Thymus (tissue), 11 donors: ENCODE data around the gene INAFM2. TPM values are rescaled to one million over a fixed set of nuclear protein-coding genes. Genes with fewer than 3 reads are reported as not detected.

Experiments
- DNase-seq, 9 donors: peaks; one replicate each; pipeline ENCODE4 v3.0.0-alpha.2; 2013; ENCODE audit warnings: low spot score in 9 of 9, low read depth in 6 of 9, missing footprints in 1 of 9
- H3K27ac ChIP-seq, 2 donors: one replicate each; pipeline ENCODE4 v1.5.1; 2013; ENCODE audit warnings: control low read depth in 1 of 2, low read depth in 1 of 2, low read length in 1 of 2, mild to moderate bottlenecking in 1 of 2, moderate library complexity in 1 of 2
- H3K27me3 ChIP-seq, 2 donors: one replicate each; pipeline ENCODE4 v1.5.1; 2013; ENCODE audit warnings: low read length in 1 of 2; ENCODE audit not compliant: control insufficient read depth in 2 of 2, insufficient read depth in 1 of 2
- H3K36me3 ChIP-seq, 2 donors: one replicate each; pipeline ENCODE4 v1.5.1; 2013; ENCODE audit warnings: low read length in 1 of 2, mild to moderate bottlenecking in 1 of 2, moderate library complexity in 1 of 2; ENCODE audit not compliant: control insufficient read depth in 2 of 2, insufficient read depth in 2 of 2
- H3K4me1 ChIP-seq, 2 donors: one replicate each; pipeline ENCODE4 v1.5.1; 2013; ENCODE audit warnings: low read length in 2 of 2; ENCODE audit not compliant: control insufficient read depth in 2 of 2, insufficient read depth in 2 of 2
- H3K4me3 ChIP-seq, 2 donors: one replicate each; pipeline ENCODE4 v1.5.1; 2013; ENCODE audit warnings: low read length in 2 of 2, control low read depth in 1 of 2, mild to moderate bottlenecking in 1 of 2
- H3K9me3 ChIP-seq, 2 donors: one replicate each; pipeline ENCODE4 v1.5.1; 2013; ENCODE audit warnings: low read length in 1 of 2, mild to moderate bottlenecking in 1 of 2; ENCODE audit not compliant: control insufficient read depth in 2 of 2, insufficient read depth in 1 of 2
- WGBS: extraction: QIAGEN DNeasy Blood & Tissue Kit; methylation state at CpG from one replicate; pipeline ENCODE4 v1.1.7; 2013; 5-methylcytosine and 5-hydroxymethylcytosine counted together
- polyA plus RNA-seq: library from polyadenylated mRNA; stranded (reverse); fragments of 200-250 nt; gene quantifications from one replicate; pipeline ENCODE4 v1.2.3, GENCODE V29; 2013
- total RNA-seq: library from RNA; stranded (reverse); fragments of 120-200 nt; gene quantifications from one replicate; pipeline ENCODE4 v1.2.4, GENCODE V29; 2013
- donor health status: healthy.

Gene INAFM2
- total and polyA plus RNA-seq, 2 donors = 10.1 to 12.8 TPM

GRCh38 chr15:40346579-40347558, 23.4 kb downstream of the INAFM2 start:
- no peaks in the 10 kb centered on the region for H3K9me3 ChIP-seq
- no peak overlapping the region for H3K27ac ChIP-seq
- 96% methylated on average over 15 of the region's 15 CpGs for WGBS
- no peaks in the 10 kb centered on the region for H3K4me1 ChIP-seq
- H3K36me3 ChIP-seq = no peaks in the 10 kb centered on the region
- H3K4me3 ChIP-seq = no peak overlapping the region
- no peak for DNase-seq
- H3K27me3 ChIP-seq = no peaks in the 10 kb centered on the region

DNA sequence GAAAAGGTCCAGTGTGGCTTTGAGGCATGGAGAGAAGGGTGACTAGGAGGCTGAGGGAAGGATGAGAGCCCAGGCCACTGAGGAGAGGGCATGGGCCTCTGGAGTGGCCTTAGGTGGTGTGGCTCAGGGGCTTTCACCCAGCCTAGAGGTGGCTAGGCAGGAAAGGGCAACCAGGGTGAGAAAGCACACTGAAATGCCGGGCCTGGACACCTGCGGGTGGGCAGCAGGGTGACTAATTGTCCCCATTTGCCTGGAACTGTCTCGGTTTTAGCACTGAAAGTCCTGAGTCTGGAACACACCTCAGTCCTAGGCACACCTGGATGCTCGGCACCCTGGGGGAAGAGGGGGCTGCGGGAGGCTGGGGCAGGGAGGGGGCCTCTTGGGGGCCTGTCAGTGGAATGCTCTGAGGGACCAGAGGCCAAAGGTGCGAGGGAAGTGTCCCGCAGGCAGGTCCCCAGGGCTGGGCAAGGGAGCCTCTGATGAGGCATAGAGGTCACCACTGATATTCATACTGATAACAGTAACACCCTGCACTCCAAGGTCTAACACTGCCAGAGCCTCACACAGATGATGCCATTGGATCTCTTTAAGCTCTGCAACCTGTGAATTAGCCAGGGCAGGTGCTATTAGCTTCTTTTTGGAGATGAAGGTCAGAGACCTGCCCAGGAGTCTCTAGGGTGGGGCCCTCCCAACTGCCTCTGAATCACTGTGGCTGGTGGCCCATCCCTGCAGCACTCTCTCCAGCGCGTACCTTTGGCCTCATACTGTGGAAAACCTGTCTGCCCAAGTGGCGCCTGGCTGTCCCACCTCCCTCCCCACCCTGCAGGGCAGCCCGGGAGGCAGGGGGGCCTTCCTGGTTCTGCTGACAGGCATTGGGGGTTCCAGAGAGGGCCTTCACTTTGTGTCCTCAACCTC, 24.3 kb downstream of the INAFM2 start:
- DNase-seq = no peak
- H3K27me3 ChIP-seq = no peaks in the 10 kb centered on the region
- H3K9me3 ChIP-seq = no peaks in the 10 kb centered on the region
- no peak overlapping the region for H3K27ac ChIP-seq
- no peaks in the 10 kb centered on the region for H3K36me3 ChIP-seq
- H3K4me1 ChIP-seq = no peaks in the 10 kb centered on the region
- no peak overlapping the region for H3K4me3 ChIP-seq
- WGBS = 93% methylated on average over 11 of the region's 11 CpGs

DNA sequence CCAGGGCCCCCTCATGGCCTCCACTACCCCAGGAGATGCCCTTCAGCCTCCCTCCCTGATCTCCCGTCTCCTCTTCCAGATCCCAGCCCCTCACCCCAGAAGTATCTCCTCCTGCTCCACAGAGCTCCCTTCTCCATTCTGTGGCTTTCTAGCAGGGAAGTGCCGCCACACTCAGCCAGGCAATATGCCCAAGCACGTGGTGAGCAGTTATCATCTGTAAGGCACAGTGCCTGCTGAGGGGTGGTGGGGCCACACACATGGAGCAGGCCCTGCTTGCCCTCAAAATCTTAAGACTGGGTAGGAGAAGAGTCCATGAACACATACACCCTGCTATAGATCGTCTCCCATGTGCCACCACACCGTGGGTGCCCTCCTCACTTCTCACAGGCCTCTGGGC, 25.0 kb downstream of the INAFM2 start:
- Histone ChIP-seq H3K4me3 (no peak overlapping the region), H3K27ac (no peak overlapping the region), H3K4me1 (no peaks in the 10 kb centered on the region), H3K9me3 (no peaks in the 10 kb centered on the region), H3K27me3 (no peaks in the 10 kb centered on the region), H3K36me3 (no peaks in the 10 kb centered on the region)
- DNase-seq = no peak
- 91% methylated on average over 5 of the region's 5 CpGs for WGBS

DNA sequence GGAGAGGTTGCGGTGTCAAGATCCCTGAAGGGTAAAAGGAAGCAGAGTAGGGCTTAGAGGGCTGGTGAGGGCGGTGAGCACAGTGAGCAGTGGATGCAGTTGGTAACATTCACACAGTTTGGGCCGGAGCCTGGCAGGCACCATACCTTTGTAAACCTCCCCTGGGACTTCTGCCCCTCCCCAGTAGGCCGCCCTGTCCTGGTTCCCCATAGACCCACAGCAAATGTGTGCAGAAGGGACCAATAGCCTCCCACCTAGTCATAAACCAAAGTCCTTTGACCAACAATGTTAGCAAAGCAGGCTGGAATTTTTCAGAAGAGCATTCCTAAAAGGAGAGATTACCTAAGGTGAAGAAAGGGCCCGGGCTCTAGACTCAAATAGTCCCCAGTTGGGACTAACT, 25.7 kb downstream of the INAFM2 start:
- 99% methylated on average over 5 of the region's 5 CpGs for WGBS
- H3K27ac ChIP-seq = no peak overlapping the region
- no peak for DNase-seq
- H3K4me1 ChIP-seq = peaks cover 0 to 2% of the 10 kb centered on the region in 2 donors
- H3K9me3 ChIP-seq = no peaks in the 10 kb centered on the region
- no peak overlapping the region for H3K4me3 ChIP-seq
- peaks cover 0 to 2% of the 10 kb centered on the region in 2 donors for H3K27me3 ChIP-seq
- no peaks in the 10 kb centered on the region for H3K36me3 ChIP-seq

GRCh38 chr15:40352281-40352901, 28.9 kb downstream of the INAFM2 start:
- no peak overlapping the region for H3K27ac ChIP-seq
- peaks cover 0 to 2% of the 10 kb centered on the region in 2 donors for H3K27me3 ChIP-seq
- H3K9me3 ChIP-seq = no peaks in the 10 kb centered on the region
- no peak for DNase-seq
- peaks cover 0 to 9% of the 10 kb centered on the region in 2 donors for H3K4me1 ChIP-seq
- H3K4me3 ChIP-seq = no peak overlapping the region
- WGBS = 97% methylated on average over 7 of the region's 7 CpGs
- H3K36me3 ChIP-seq = no peaks in the 10 kb centered on the region

GRCh38 chr15:40353697-40354096, 30.2 kb downstream of the INAFM2 start:
- Histone ChIP-seq H3K4me3 (no peak overlapping the region), H3K4me1 (peaks cover 4 to 19% of the 10 kb centered on the region in 2 donors), H3K36me3 (no peaks in the 10 kb centered on the region), H3K9me3 (no peaks in the 10 kb centered on the region), H3K27me3 (peaks cover 0 to 8% of the 10 kb centered on the region in 2 donors), H3K27ac (no peak overlapping the region)
- DNase-seq = no peak
- WGBS = 97% methylated on average over 5 of the region's 5 CpGs

DNA sequence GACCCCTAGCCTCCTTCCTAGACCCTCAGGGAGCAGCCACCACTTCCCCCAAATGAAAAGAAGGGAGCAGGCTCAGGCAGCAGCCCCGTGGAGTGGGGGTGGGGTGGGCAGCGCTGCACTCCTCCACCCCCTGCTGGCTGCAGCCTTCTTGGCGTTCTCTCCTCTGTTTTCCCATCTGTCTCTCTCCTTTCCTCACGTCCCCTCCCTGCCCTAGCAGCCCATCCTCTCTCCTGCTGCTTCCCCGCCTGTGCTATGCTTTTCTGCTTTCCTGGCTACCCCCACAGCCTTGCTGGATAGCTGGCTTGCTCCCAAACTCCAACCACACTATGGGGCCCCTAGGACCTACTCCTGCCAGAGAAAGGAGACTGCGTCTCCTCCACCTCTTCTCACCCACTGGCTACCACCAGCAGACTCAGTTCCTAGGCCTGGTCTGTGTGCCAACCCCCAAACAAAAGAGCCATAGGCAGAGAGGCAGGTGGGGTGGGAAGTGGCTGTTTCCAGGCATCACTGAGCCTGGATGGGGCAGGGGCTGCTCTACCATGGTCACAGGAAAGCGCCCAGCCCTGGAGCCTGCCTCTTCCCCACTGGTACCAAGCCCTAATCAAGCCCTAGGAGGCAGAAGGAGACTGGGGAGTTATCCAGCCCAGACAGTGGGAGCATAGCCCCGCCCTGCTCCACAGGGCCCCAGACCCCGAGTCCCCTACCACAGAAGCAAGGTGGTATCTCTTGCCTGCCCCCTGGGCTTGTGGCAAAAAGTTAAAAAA, 31.1 kb downstream of the INAFM2 start:
- WGBS = 51% methylated on average over 9 of the region's 9 CpGs
- H3K27me3 ChIP-seq = peaks cover 0 to 12% of the 10 kb centered on the region in 2 donors
- H3K9me3 ChIP-seq = no peaks in the 10 kb centered on the region
- no peak overlapping the region for H3K27ac ChIP-seq
- H3K4me3 ChIP-seq = no peak overlapping the region
- H3K36me3 ChIP-seq = no peaks in the 10 kb centered on the region
- DNase-seq = peak in 2 of 9 donors; percentile 33 to 35
- H3K4me1 ChIP-seq = peaks cover 5 to 22% of the 10 kb centered on the region in 2 donors

GRCh38 chr15:40355976-40356585, 32.6 kb downstream of the INAFM2 start:
- Histone ChIP-seq H3K27me3 (peaks cover 0 to 12% of the 10 kb centered on the region in 2 donors), H3K27ac (no peak overlapping the region), H3K9me3 (no peaks in the 10 kb centered on the region), H3K4me1 (peaks cover 5 to 22% of the 10 kb centered on the region in 2 donors), H3K36me3 (no peaks in the 10 kb centered on the region), H3K4me3 (no peak overlapping the region)
- DNase-seq = no peak
- WGBS = 93% methylated on average over 5 of the region's 5 CpGs
